Peyer's patch (tissue), 4 donors: Measurements from ENCODE around the gene UBE2L5.

Experiments
- CTCF ChIP-seq, 6 experiments: fragments of 450-650 bp in 4 of 6; fragments of 200-600 bp in 2 of 6; sonication (generic) in 1 of 6; IDR thresholded peaks; one replicate each; pipeline ENCODE4 v1.5.1; 2017 to 2019; ENCODE audit warnings: antibody characterized with exemption in 6 of 6, mild to moderate bottlenecking in 3 of 6, moderate library complexity in 1 of 6
- POLR2A ChIP-seq, 2 donors: fragments of 450-650 bp; IDR thresholded peaks; one replicate each; pipeline ENCODE4 v1.5.1; 2017; ENCODE audit warnings: antibody characterized with exemption in 2 of 2, mild to moderate bottlenecking in 2 of 2, moderate library complexity in 2 of 2

DNA sequence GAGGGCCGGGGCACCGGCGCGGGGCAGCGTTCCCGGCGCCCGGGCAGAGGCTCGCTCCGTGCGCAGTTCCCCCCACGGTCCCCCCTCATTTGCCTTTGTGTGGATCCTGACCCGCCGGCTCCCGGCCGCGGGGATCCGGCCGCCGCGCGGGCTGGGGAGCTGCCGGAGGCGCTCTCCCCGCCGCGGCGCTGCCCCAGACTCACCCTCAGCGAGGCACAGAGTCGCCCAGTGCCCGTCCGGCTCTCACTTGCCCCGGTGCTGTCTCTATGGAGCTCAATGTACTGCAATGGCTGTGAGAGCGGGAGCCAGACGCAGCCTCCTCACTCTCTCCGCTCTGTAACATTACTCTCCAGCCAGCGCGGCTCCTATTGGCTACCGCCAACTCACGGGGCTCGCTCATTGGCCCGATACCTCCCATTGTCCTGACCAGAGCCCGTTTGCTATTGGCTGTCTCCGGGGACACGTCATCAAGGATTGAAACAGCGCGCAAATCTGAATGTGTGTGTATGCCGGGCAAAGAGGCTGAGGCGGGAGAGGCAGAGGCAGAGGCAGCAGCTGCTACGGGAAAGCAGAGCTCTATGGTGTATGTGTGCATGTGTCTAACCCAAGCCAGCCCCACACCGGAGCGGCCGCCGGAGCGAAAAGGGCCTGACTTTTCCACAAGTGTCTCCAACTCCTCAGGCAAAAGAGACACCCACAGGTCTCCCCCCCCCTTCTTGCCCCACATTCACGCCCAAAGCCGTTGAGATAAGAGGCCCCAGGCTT is 43.5 kb downstream of the UBE2L5 start, which contains the start of gene HMGB1:
- TF ChIP-seq CTCF (IDR thresholded peaks at IDR 0.05) (peak in 1 of 6 experiments; percentile 14), POLR2A (IDR thresholded peaks at IDR 0.05) (peak; percentile 98 to 99)
